MM.1S (cell line): Measurements from ENCODE around the gene SLC26A2.

Source experiments
- CTCF ChIP-seq: fragments of 300-600 bp; sonication (generic); IDR thresholded peaks from 2 replicates; pipeline ENCODE4 v1.5.1; 2016; ENCODE audit warnings: antibody characterized with exemption, low read length, mixed read lengths
- EZH2phosphoT487 ChIP-seq: fragments of 300-600 bp; sonication (generic); IDR thresholded peaks from 2 replicates; pipeline ENCODE4 v1.6.1; 2018; ENCODE audit warnings: antibody characterized with exemption, low read length

GRCh38 chr5:150014456-150014855, 53.9 kb downstream of the SLC26A2 start:
- no peak for TF ChIP-seq CTCF
- no peak for TF ChIP-seq EZH2phosphoT487
